K562 (cell line): ENCODE measurements around the gene PARD6B. TPM values are rescaled to one million over a fixed set of nuclear protein-coding genes. Genes with fewer than 3 reads are reported as not detected.

Source experiments
- CHD2 ChIP-seq: IDR thresholded peaks from 2 replicates; pipeline ENCODE4 v1.6.1; 2011; ENCODE audit warnings: low read depth, low read length
- COPS2 ChIP-seq: fragments of 450-650 bp; conservative IDR thresholded peaks from 2 replicates; pipeline ENCODE4 v1.6.1; 2016; ENCODE audit warnings: mild to moderate bottlenecking, moderate library complexity
- EP300 ChIP-seq: IDR thresholded peaks from 2 replicates; pipeline ENCODE4 v1.6.1; 2012; ENCODE audit warnings: low read length, improper control_type of control experiment
- LARP7 ChIP-seq: fragments of 450-650 bp; IDR thresholded peaks from 2 replicates; pipeline ENCODE4 v1.6.1; 2016
- MCM7 ChIP-seq, 2 experiments: fragments of 450-650 bp; IDR thresholded peaks; 2 replicates each; pipeline ENCODE4 v1.6.1; 2016 to 2018
- MEIS2 ChIP-seq: fragments of 450-650 bp; IDR thresholded peaks from 2 replicates; pipeline ENCODE4 v1.6.1; 2014; ENCODE audit warnings: mild to moderate bottlenecking; ENCODE audit not compliant: partially characterized antibody
- NBN ChIP-seq: fragments of 450-650 bp; IDR thresholded peaks from 2 replicates; pipeline ENCODE4 v1.6.1; 2016; ENCODE audit warnings: low read depth, mild to moderate bottlenecking
- NFIC ChIP-seq: fragments of 450-650 bp; IDR thresholded peaks from 2 replicates; pipeline ENCODE4 v1.6.1; 2017; ENCODE audit warnings: mild to moderate bottlenecking, inconsistent platforms
- NR3C1 ChIP-seq: sonication (generic); formaldehyde crosslinking; IDR thresholded peaks from 2 replicates; pipeline ENCODE4 v1.8.1; 2022; ENCODE audit warnings: missing genetic modification reagents
- NUFIP1 ChIP-seq: fragments of 450-650 bp; IDR thresholded peaks from 2 replicates; pipeline ENCODE4 v1.6.1; 2018; ENCODE audit not compliant: partially characterized antibody
- POLR2AphosphoS2 ChIP-seq: IDR thresholded peaks from 2 replicates; pipeline ENCODE4 v1.6.1; 2012; ENCODE audit warnings: low read length, improper control_type of control experiment
- RBM17 ChIP-seq: fragments of 200-400 bp; formaldehyde crosslinking; IDR thresholded peaks from 2 replicates; pipeline ENCODE4 v1.6.1; 2017; ENCODE audit warnings: low read depth, mild to moderate bottlenecking, low read length, borderline replicate concordance
- RBM25 ChIP-seq: fragments of 200-400 bp; formaldehyde crosslinking; IDR thresholded peaks from 2 replicates; pipeline ENCODE4 v1.6.1; 2018; ENCODE audit warnings: low read length, low read depth, moderate library complexity; ENCODE audit not compliant: severe bottlenecking
- RFX5 ChIP-seq: IDR thresholded peaks from 2 replicates; pipeline ENCODE4 v1.6.1; 2011; ENCODE audit warnings: low read depth, mild to moderate bottlenecking, improper control_type of control experiment, low read length
- TRIM28 ChIP-seq: fragments of 450-650 bp; IDR thresholded peaks from 2 replicates; pipeline ENCODE4 v1.6.1; 2017
- XRCC5 ChIP-seq: fragments of 200-400 bp; formaldehyde crosslinking; IDR thresholded peaks from 2 replicates; pipeline ENCODE4 v1.6.1; 2017; ENCODE audit warnings: low read depth, mild to moderate bottlenecking, low read length
- ZNF140 ChIP-seq: fragments of 250-450 bp; sonication (Bioruptor Pico); IDR thresholded peaks from 2 replicates; pipeline ENCODE4 v1.8.0; 2021; ENCODE audit warnings: moderate library complexity, mild to moderate bottlenecking, inconsistent platforms
- ZNF146 ChIP-seq: IDR thresholded peaks from one replicate; pipeline ENCODE4 v1.6.1; 2018; ENCODE audit warnings: missing compliant biosample characterization; ENCODE audit not compliant: unreplicated experiment
- ZNF384 ChIP-seq: IDR thresholded peaks from 2 replicates; pipeline ENCODE4 v1.6.1; 2012; ENCODE audit warnings: low read depth, low read length, improper control_type of control experiment
- ZNF79 ChIP-seq: fragments of 250-450 bp; sonication (Bioruptor Pico); IDR thresholded peaks from 2 replicates; pipeline ENCODE4 v1.4.0; 2020; ENCODE audit warnings: low read depth, mild to moderate bottlenecking, moderate library complexity
- ZNF830 ChIP-seq: fragments of 250-450 bp; sonication (Bioruptor Pico); IDR thresholded peaks from 2 replicates; pipeline ENCODE4 v1.5.0; 2021; ENCODE audit warnings: mild to moderate bottlenecking
- polyA plus RNA-seq, 8 experiments: library from polyadenylated mRNA; depleted of rRNA in 4 of 8; stranded (reverse) in 5 of 8; unstranded in 3 of 8; fragments of >200 nt; fragmentation: Nextera tagmentation in 2 of 8; fragmentation: Illumina TruSeq in 1 of 8; extraction: Ambion mirVana in 2 of 8; extraction: Trizol in 1 of 8; gene quantifications; 2 replicates each; pipeline versions ENCODE4 v1.2.1 to v1.2.3, GENCODE V29; 2011 to 2014; ENCODE audit warnings: inconsistent platforms in 1 of 8, missing spikeins in 1 of 8
- total RNA-seq, 7 experiments: library from RNA; depleted of rRNA in 6 of 7; stranded (reverse); fragments of >200 nt in 6 of 7; fragmentation: Illumina TruSeq in 2 of 7; extraction: Trizol in 2 of 7; gene quantifications; 2 replicates each; pipeline versions ENCODE4 v1.2.1 to v1.2.3, GENCODE V29; 2011 to 2021; ENCODE audit warnings: low replicate concordance in 1 of 7
- TF ChIP-seq, protein P1 (sequence below): fragments of 450-650 bp; IDR thresholded peaks from 2 replicates; pipeline ENCODE4 v1.7.1; 2018; ENCODE audit warnings: mild to moderate bottlenecking, low read depth; ENCODE audit not compliant: partially characterized antibody
- TF ChIP-seq, protein P2 (sequence below), 2 experiments: fragments of 450-650 bp in 1 of 2; sonication (generic) in 1 of 2; formaldehyde crosslinking in 1 of 2; IDR thresholded peaks in 1 of 2; conservative IDR thresholded peaks in 1 of 2; 2 replicates each; pipeline versions ENCODE4 v1.6.1 to v1.8.1; 2016 to 2023; ENCODE audit warnings: mild to moderate bottlenecking in 2 of 2, moderate library complexity in 2 of 2, inconsistent platforms in 1 of 2, missing genetic modification reagents in 1 of 2
- TF ChIP-seq, protein P3 (sequence below): sonication (generic); formaldehyde crosslinking; IDR thresholded peaks from 2 replicates; pipeline ENCODE4 v1.8.1; 2023; ENCODE audit warnings: mild to moderate bottlenecking, missing genetic modification reagents

Gene PARD6B
- total and polyA plus RNA-seq, 9 of the 15 experiments (the other 6 are each of a cell fraction or from before 2014, with no cell fraction given), result 1.7 to 12.3 (median 5.5) TPM

DNA sequence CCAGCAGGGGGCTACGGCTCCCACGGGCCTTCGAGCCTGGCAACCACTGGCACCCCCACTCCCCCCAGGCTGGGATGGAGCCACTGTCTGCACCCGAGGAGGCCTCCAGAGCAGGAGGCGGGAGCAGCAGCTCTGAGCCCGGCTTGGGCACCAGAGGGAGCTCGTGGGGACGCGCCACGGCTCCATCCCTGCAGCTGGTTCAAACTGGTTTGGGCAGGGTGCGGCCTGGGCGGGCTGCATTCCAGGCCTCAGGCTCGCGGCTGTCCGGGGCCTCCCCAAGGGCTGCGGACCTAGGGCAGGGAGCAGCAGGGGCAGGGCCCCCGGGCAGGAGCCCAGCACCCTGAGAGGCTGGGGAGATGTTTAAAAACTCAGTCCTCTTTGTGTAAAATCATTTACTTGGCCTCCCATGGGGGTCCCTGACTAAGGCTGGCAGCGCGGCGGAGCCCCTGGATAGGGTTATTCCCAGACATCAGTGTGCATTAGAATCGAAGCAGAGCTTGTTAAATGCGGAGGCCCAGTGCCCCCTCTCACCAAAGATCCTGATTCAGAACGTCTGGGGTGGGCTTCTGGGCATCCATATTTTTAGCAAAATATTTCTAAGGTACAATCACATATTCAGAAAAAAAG is 59.4 kb downstream of the PARD6B start (continued):
- TF ChIP-seq RFX5, result no peak
- TF ChIP-seq RBM25, result no peak
- TF ChIP-seq ZNF79 (CRISPR knock-in tag), result no peak
- no peak for TF ChIP-seq NR3C1 (CRISPR knock-in tag)
- no peak for TF ChIP-seq POLR2AphosphoS2
- peak; percentile 94 for TF ChIP-seq XRCC5
- no peak for TF ChIP-seq ZNF140 (CRISPR knock-in tag)
- no peak for TF ChIP-seq TRIM28
- peak; percentile 57; the same call in 1 of the 2 replicates for TF ChIP-seq EP300
- TF ChIP-seq, protein P1, sequence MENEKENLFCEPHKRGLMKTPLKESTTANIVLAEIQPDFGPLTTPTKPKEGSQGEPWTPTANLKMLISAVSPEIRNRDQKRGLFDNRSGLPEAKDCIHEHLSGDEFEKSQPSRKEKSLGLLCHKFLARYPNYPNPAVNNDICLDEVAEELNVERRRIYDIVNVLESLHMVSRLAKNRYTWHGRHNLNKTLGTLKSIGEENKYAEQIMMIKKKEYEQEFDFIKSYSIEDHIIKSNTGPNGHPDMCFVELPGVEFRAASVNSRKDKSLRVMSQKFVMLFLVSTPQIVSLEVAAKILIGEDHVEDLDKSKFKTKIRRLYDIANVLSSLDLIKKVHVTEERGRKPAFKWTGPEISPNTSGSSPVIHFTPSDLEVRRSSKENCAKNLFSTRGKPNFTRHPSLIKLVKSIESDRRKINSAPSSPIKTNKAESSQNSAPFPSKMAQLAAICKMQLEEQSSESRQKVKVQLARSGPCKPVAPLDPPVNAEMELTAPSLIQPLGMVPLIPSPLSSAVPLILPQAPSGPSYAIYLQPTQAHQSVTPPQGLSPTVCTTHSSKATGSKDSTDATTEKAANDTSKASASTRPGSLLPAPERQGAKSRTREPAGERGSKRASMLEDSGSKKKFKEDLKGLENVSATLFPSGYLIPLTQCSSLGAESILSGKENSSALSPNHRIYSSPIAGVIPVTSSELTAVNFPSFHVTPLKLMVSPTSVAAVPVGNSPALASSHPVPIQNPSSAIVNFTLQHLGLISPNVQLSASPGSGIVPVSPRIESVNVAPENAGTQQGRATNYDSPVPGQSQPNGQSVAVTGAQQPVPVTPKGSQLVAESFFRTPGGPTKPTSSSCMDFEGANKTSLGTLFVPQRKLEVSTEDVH, result no peak
- TF ChIP-seq ZNF146 (CRISPR knock-in tag), result no peak
- no peak for TF ChIP-seq COPS2
- no peak for TF ChIP-seq NUFIP1
- TF ChIP-seq RBM17, result no peak
- peak; percentile 81 for TF ChIP-seq NFIC
- TF ChIP-seq ZNF830 (CRISPR knock-in tag), result no peak
- peak; percentile 36; the same call in 1 of the 2 replicates for TF ChIP-seq NBN
- TF ChIP-seq, protein P2, sequence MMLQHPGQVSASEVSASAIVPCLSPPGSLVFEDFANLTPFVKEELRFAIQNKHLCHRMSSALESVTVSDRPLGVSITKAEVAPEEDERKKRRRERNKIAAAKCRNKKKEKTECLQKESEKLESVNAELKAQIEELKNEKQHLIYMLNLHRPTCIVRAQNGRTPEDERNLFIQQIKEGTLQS (IDR thresholded peaks at IDR 0.05), result no peak
- TF ChIP-seq, protein P2 (CRISPR knock-in tag; conservative IDR thresholded peaks at IDR 0.05), result no peak
- no peak for TF ChIP-seq ZNF384
- TF ChIP-seq, protein P3, sequence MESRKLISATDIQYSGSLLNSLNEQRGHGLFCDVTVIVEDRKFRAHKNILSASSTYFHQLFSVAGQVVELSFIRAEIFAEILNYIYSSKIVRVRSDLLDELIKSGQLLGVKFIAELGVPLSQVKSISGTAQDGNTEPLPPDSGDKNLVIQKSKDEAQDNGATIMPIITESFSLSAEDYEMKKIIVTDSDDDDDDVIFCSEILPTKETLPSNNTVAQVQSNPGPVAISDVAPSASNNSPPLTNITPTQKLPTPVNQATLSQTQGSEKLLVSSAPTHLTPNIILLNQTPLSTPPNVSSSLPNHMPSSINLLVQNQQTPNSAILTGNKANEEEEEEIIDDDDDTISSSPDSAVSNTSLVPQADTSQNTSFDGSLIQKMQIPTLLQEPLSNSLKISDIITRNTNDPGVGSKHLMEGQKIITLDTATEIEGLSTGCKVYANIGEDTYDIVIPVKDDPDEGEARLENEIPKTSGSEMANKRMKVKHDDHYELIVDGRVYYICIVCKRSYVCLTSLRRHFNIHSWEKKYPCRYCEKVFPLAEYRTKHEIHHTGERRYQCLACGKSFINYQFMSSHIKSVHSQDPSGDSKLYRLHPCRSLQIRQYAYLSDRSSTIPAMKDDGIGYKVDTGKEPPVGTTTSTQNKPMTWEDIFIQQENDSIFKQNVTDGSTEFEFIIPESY (CRISPR knock-in tag), result peak; percentile 79; the same call in 1 of the 2 replicates
- TF ChIP-seq MEIS2, result no peak
- TF ChIP-seq LARP7, result no peak
- no peak for TF ChIP-seq MCM7 (IDR thresholded peaks at IDR 0.05)
- TF ChIP-seq CHD2, result no peak
